GM19452 (cell line): ENCODE results near the gene ZDHHC23.
A peak's percentile ranks its signal among the peaks of the same experiment; 100 is the strongest.

Experiments
- ATAC-seq: cut with Tn5 transposase; IDR thresholded peaks from one replicate; pipeline ENCODE4 v1.9.1; 2021; ENCODE audit not compliant: unreplicated experiment

The ZDHHC23 gene

DNA sequence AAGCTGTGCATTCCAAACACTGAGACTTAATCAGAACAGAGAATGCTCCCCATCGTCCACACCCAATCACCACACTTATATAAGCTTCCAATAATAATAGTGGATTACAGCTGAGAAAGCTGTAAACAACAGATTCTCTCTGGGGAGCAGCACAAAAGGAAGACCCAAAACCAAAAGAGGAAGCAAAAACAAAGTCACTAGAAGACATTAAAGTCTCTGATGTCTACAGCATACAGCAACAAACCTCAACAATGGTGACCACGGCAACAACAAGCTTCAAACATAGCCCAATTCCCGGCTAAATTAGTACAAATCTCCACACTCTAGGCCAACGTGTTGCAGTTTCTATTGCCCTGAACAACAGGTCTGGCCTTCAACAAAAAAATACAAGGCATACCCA is 37.7 kb downstream of the ZDHHC23 start:
- peak; percentile 58 for ATAC-seq

DNA sequence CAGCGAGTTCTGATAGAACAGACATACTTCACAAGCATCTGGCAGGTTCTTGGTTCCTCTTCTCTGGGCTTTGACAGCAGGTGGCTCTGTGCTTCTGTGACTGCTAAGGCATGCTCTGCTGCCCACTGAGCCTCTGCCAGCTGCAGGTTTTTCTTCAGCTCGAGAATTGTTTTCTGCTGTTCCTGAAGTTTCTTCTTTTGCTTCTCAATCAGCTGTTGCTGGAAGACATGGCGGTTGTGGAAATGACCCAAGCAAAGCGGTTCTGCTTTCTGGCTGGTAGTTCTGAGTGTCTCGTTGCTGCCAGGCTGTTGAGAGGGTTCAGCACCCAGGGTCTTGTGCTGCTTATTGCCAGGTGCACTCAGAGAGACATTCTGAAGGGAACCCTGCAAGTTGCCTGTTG is 57.7 kb downstream of the ZDHHC23 start:
- ATAC-seq: peak; percentile 90

DNA sequence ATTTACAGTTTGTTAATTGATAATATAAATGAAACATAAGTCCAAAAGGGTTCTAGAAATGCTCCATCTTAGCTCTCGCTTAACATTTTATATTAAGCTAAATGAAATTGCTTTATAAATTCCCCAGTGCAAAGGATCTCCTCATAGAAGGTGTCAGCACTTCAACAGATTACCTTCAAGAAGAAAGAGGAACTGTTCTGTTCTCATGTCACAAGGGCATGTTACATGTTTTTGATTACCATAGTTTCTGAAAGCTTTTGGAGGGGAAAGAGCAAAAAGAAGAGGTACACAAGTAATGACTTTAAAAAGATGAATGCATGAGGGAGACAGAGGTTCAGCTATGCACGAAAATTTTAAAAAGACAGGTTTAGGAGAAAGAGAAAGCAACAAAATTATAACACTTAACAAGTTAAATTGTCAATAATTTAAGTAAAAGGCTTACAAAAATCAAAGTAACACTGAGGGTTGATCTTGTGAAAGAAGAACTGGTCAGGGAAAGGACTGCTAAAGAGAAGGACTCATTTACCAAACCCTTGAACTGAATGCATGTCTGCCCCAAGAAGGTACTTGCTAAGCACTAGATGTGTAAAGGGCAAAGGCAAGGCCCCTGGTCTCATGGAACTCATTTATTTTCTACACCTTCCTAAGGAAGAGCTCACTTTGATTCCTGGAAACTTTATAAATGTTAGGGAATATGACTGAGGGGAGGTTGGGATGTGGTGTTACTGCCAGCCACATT is 63.4 kb downstream of the ZDHHC23 start:
- ATAC-seq: no peak
